ENCODE data around the gene SPDYE3.
"Not testable (repeated sequence)": the region's sequence is repeated elsewhere in the genome, so short reads cannot be mapped to it uniquely, and the experiment has no call there.

Gene SPDYE3

GRCh38 chr7:100287191-100287969 is 20.1 kb upstream of the SPDYE3 start:
- not testable (repeated sequence) for DNase-seq

DNA sequence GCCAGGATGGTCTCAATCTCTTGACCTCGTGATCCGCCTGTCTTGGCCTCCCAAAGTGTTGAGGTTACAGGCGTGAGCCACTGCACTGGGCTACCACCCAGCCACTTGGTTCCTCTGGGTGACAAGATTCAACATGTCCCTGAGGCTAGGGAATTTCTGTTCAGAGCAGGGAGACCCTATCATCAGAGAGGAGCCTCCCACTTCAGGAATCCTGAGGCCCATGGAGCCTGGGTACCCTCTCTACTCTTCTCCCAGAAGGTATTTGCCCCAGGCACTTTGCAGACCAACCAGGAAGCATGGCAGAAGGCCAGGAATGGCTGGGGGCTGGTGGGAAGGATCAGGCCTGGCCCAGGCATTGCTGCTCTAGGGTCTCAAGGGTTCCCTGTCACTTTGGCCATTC is 19.2 kb upstream of the SPDYE3 start:
- DNase-seq = not testable (repeated sequence)

GRCh38 chr7:100292162-100292561 is 15.3 kb upstream of the SPDYE3 start:
- DNase-seq = not testable (repeated sequence)

- not testable (repeated sequence) for DNase-seq
Measured at GRCh38 chr7:100295269-100295668, 12.2 kb upstream of the SPDYE3 start.

- not testable (repeated sequence) for DNase-seq
Measured at GRCh38 chr7:100297852-100298631, 9.5 kb upstream of the SPDYE3 start.

DNA sequence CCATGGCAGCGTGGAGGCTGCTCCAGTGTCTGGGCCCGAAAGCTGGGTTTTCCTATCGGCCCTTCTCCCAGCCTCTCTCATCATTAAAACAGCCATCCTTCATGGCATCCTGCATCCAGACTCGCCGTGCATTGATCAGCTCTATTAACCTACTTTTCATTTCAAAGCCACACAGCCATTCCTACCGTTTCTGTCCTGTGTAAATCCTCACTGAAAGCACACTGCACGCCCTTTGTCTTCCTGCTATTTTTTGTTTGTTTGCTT is 8.9 kb upstream of the SPDYE3 start:
- DNase-seq = not testable (repeated sequence)

DNA sequence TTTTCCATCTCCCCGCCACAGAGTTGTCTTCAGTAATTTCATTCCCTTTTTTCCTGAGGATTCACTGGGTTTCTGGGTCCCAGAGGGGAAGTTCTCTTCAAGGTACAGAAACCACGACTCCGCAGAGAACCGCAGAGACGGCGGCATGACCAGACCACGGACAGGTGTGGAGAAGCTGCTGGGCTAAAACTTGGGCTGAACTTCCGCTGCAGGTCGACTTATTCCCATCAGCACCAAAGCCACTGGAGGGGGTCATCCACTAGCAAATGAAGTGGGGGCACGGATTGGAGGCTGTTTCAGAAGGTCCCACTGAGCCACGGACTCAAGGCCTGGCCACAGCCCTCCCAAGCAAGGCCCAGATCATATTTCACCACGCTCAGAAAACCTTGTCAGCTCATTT is 3.0 kb upstream of the SPDYE3 start:
- DNase-seq = not testable (repeated sequence)

DNA sequence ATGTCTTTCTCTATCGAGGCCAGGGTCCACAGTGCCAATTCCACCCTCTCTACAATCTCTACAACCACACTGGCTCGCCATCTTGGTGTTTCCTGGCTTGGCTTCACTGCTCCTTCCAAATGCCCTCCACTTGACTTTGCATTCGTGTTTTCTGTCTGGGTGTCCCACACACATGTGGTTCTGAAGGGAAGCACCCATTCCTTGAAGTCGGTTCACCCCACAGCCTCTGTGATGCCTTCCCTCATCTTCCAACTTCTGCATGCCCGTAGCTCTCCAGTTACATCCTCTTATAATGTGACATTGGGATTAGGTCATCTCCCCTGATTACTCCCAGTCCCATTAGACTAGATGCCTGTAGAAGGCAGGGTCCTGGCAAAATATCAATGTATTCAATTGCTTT is 10.8 kb downstream of the SPDYE3 start:
- not testable (repeated sequence) for DNase-seq

DNA sequence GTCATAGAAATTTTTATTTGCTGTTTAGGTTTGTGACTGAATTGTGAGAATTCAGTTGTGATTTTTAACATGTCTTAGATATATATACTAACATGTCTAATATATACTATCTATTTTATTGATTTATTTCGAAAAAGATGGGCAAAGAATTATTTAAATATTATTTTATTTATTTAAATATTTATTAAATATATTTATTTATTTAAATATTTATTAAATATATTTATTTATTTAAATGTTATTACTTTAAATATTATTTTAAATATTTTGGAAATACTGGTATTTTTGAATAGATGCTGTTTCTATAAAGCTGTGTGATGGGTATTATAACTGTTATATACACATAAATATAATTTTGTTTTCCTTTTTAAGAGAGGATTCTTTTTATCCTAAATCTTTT is 14.1 kb downstream of the SPDYE3 start:
- not testable (repeated sequence) for DNase-seq

DNA sequence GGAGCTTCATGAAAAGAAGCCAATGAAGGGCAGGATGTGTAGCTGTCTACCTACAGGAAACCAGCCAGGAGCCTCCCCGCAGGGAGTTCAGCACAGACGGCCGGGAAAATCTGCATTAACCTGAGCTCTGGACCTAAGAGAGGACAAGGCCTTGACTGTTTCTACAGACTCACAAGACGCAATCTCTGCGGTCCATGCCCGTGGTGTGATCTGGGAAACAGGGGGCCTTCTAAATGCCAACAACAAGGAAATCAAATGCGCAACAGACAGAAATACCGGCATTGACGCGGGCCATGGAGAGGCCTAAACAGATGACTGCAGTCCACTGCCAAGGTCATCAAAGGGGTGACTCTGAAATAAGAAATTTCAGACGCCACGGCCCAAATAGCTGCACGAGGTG is 16.7 kb downstream of the SPDYE3 start:
- not testable (repeated sequence) for DNase-seq

GRCh38 chr7:100325671-100326070 is 18.2 kb downstream of the SPDYE3 start:
- DNase-seq = not testable (repeated sequence)

DNA sequence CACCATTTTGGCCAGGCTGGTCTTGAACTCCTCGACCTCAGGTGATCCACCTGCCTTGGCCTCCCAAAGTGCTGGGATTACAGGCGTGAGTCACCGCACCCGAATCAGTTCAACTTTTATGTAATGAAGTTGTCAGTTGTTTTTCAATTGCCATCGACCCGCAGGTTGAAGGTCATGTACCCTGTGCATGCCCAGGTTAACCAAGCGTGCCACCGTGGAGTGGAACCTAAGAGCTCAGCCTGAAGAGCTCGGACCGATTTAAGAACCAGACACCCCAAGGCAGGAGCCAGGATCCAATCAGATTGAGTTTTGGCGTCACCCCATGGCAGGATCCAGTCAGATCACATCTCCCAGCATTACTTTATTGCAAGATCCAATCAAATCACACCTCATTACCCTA is 19.4 kb downstream of the SPDYE3 start:
- not testable (repeated sequence) for DNase-seq

DNA sequence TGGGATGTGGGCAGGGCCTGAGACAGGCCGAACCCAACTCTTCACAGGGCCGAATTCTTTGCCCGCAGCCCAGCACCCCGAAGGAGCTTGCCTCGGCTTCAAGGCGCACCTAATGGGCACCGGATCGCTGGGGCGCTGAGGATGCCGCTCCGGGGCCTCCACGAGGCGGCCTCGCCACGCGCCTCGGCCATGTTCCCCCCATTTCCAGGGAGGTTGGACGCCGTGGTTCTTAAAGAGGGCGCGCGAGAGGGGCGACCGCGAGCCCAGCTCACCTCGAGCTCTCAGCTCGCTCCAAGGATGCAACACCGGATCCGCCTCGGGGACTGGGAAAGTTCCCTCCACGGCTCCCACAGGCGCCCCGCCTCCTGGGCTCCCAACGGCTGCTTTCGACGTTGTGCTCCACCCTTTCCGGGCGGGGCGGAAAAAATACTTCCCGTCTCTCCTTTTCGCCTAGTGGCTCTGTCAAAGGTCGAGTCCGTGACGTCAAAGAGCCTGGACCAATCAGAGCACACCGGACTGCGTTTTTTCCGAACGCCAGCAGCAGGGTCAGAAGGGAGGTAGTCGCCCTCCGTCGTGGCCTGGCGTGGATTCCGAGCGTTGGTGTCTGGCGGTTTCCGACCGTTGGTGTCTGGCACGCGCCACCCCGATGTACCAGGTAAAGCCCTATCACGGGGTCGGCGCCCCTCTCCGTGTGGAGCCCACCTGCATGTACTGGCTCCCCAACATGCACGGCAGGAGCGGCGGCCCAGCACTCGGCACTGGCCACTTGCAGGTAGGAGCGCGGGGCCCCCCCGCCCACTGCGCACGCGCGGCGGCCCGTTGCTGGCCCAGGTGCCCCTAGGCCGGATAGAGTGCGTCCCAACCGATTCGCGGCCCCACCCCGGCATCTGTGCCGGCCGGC is 28.3 kb downstream of the SPDYE3 start:
- peak; percentile 54 to 98 (median 89) for DNase-seq

DNA sequence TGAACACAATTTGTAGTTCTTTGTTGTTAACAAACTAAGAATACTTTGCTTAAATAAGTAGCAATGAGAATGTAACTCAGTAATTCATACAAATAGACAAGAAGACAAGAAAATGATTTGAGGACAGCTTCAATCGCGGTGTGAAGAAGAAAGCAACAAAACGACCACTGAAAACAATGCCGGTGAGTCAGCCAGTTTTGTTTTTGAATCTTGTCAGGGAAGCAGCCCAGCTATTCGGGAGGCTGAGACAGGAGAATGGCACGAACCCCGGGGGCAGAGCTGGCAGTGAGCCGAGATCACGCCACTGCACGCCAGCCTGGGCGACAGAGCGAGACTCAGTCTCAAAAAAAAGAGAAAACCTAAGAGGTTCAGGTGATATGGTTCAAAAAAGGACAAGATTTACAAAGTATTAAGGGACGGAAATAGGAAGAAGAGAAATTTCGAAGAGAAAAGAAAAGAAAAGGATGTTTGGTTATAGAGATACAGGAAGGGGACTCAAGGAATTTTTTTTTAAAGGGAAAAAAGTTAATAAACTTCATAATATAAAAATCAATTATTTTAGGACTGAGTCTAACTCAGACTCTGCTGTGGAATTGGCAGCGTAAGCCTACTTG is 30.7 kb downstream of the SPDYE3 start:
- DNase-seq = not testable (repeated sequence)

GRCh38 chr7:100341286-100341685 is 33.8 kb downstream of the SPDYE3 start:
- not testable (repeated sequence) for DNase-seq

DNA sequence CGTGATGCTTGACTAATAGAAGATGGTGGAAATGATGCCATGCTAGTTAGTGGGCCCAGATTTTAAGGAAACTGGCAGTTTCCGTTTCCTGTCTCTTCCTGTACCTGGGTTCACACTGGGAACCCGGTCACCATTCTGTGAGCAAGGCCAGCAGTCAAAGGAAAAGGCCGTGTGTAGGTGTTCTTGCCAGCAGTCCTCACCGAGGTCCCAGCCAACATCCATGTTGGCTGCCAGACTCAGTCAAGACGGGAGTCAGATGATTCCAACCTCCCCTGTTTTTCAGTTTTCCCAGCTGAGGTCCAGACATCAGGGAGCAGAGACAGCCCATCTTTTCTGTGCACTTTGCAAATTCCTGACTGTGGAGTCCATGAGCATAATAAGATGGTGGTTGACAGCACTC is 35.3 kb downstream of the SPDYE3 start:
- peak in 1 of 56 donors; percentile 8 for DNase-seq

DNA sequence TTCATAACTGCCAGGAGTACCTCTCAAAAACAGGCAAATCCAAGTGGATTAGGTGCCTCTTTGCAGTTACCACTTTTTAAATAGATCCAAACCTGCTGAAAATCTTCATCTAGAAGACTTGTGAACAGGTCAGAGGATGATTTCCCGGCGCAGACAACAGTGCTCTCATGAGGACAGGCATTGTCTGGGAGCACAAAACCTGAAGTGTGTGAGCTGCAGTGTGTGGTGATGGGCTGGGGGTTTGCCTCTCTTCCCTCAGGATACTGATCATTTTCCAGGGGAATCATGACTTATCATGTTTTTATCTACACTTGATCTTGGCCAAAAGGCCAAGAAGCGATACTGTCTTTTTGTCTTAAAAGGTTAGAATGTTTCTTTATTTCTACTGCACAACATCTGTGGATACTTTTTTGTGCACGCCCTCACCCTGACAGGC is 36.6 kb downstream of the SPDYE3 start:
- not testable (repeated sequence) for DNase-seq

DNA sequence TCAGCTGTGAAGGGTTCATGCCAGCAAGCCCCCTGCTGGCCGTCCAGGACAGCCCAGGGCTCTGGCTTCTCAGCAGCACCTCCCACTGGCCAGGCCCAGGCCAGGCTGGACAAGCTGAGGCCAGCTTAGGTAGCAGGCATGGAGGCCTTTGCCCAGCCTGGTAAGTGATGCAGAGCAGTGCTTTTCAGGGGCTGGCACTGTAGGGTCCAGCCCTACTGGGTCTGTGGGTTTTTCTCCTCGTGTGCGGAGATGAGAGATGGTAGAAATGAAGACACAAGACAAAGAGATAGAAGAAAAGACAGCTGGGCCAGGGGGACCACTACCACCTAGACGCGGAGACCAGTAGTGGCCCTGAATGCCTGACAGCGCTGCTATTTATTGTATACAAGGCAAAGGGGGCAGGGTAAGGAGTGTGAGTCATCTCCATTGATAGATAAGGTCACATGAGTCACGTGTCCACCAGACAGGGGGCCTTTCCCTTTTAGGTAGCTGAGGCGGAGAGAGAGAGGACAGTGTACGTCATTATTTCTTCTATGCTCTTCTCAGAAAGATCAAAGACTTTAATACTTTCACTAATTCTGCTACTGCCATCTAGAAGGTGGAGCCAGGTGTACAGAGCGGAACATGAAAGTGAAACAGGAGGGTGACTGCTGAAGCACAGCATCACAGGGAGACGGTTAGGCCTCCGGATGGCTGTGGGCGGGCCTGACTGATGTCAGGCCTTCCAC is 37.2 kb downstream of the SPDYE3 start:
- DNase-seq = peak in 11 of 56 donors; percentile 6 to 73 (median 13)

GRCh38 chr7:100345288-100345672 is 37.8 kb downstream of the SPDYE3 start:
- peak in 49 of 56 donors; percentile 5 to 87 (median 59) for DNase-seq

DNA sequence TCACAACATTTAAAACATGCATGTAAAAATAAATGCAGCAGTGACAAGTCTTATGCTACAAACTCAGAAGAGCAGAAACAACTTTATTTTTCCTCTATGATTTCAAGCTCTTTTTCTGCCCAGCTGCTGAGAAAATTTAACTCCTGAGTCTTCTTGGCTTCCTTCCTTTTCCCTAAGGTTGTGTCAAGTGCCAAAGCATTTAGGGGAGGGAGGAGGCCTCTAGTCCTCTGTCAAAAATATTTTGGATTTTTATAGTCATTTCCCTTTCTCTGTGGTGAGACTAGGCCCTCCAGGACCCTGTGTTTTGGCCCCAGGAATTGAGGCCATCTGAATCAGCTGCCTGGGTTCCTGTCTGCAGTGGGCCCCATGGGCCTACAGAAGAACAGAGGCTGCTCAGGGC is 39.4 kb downstream of the SPDYE3 start:
- no peak for DNase-seq

Data from nucleus accumbens (tissue), 56 donors.